Neural cell (in vitro differentiated cells): ENCODE measurements around the gene FOXN1. TPM values are rescaled to one million over a fixed set of nuclear protein-coding genes. Genes with fewer than 3 reads are reported as not detected.

Source experiments
- H2AFZ ChIP-seq: fragments of 200-600, 300-800 bp; sonication (generic), shearing (Covaris generic); 2 replicates; pipeline ENCODE4 v1.6.0; 2014; ENCODE audit warnings: low read depth, mild to moderate bottlenecking, antibody characterized with exemption, low read length, moderate library complexity
- H3F3A ChIP-seq: fragments of 200-600 bp; shearing (Covaris generic); 2 replicates; pipeline ENCODE4 v1.6.1; 2016; ENCODE audit warnings: mild to moderate bottlenecking, moderate library complexity, mixed read lengths, antibody characterized with exemption, low read length; ENCODE audit not compliant: insufficient read depth, poor library complexity, severe bottlenecking
- H3K27ac ChIP-seq: fragments of 200-600, 300-800 bp; sonication (generic), shearing (Covaris generic); 2 replicates; pipeline ENCODE4 v1.5.1; 2014; ENCODE audit warnings: mild to moderate bottlenecking, low read length, moderate library complexity
- H3K27me3 ChIP-seq: fragments of 300-800, 200-600 bp; sonication (generic), shearing (Covaris generic); 2 replicates; pipeline ENCODE4 v1.6.0; 2014; ENCODE audit warnings: mild to moderate bottlenecking, low read depth, low read length, moderate library complexity; ENCODE audit not compliant: insufficient read depth
- H3K36me3 ChIP-seq: fragments of 300-800, 200-600 bp; sonication (generic), shearing (Covaris generic); 2 replicates; pipeline ENCODE4 v1.5.1; 2014; ENCODE audit warnings: mild to moderate bottlenecking, antibody characterized with exemption, low read length, moderate library complexity; ENCODE audit not compliant: insufficient read depth
- H3K4me2 ChIP-seq: fragments of 300-800, 200-600 bp; sonication (generic), shearing (Covaris generic); 2 replicates; pipeline ENCODE4 v1.6.0; 2014; ENCODE audit warnings: mild to moderate bottlenecking, low read length
- H3K4me3 ChIP-seq: fragments of 300-800, 200-600 bp; sonication (generic), shearing (Covaris generic); 2 replicates; pipeline ENCODE4 v1.5.1; 2014; ENCODE audit warnings: mild to moderate bottlenecking, low read length, moderate library complexity
- H3K79me2 ChIP-seq: fragments of 200-600 bp; shearing (Covaris generic); replicated peaks from 2 replicates; pipeline ENCODE4 v1.6.0; 2014; ENCODE audit warnings: mild to moderate bottlenecking, low read length, moderate library complexity; ENCODE audit not compliant: insufficient read depth
- H3K9ac ChIP-seq: fragments of 300-800, 200-600 bp; sonication (generic), shearing (Covaris generic); 2 replicates; pipeline ENCODE4 v1.6.1; 2016; ENCODE audit warnings: mild to moderate bottlenecking, low read length, mixed read lengths
- H3K9me2 ChIP-seq: fragments of 200-600 bp; shearing (Covaris generic); 2 replicates; pipeline ENCODE4 v1.6.1; 2016; ENCODE audit warnings: mild to moderate bottlenecking, low read length, mixed read lengths; ENCODE audit not compliant: insufficient read depth
- H3K9me3 ChIP-seq: fragments of 200-600, 300-800 bp; sonication (generic), shearing (Covaris generic); 2 replicates; pipeline ENCODE4 v1.6.1; 2016; ENCODE audit warnings: mild to moderate bottlenecking, mixed run types, low read length, moderate library complexity, mixed read lengths
- H4K20me1 ChIP-seq: fragments of 200-600 bp; shearing (Covaris generic); 2 replicates; pipeline ENCODE4 v1.6.1; 2016; ENCODE audit warnings: mild to moderate bottlenecking, mixed run types; ENCODE audit not compliant: insufficient read depth
- CTCF ChIP-seq: fragments of 450-650 bp; IDR thresholded peaks from 2 replicates; pipeline ENCODE4 v1.5.1; 2014; ENCODE audit warnings: antibody characterized with exemption, mild to moderate bottlenecking, moderate library complexity; ENCODE audit not compliant: poor library complexity, severe bottlenecking
- EP300 ChIP-seq: fragments of 450-650 bp; conservative IDR thresholded peaks from 2 replicates; pipeline ENCODE4 v1.6.1; 2014; ENCODE audit warnings: antibody characterized with exemption, mild to moderate bottlenecking, moderate library complexity; ENCODE audit not compliant: poor library complexity, severe bottlenecking
- EZH2 ChIP-seq: fragments of 200-600, 300-800 bp; shearing (Covaris generic), sonication (generic); IDR thresholded peaks from 2 replicates; pipeline ENCODE4 v1.6.1; 2014; ENCODE audit warnings: antibody characterized with exemption, low read length, borderline replicate concordance, mild to moderate bottlenecking; ENCODE audit not compliant: insufficient read depth, poor library complexity, severe bottlenecking
- MXI1 ChIP-seq: fragments of 450-650 bp; conservative IDR thresholded peaks from 2 replicates; pipeline ENCODE4 v1.6.1; 2014; ENCODE audit warnings: antibody characterized with exemption, mild to moderate bottlenecking; ENCODE audit not compliant: poor library complexity, severe bottlenecking
- POLR2AphosphoS5 ChIP-seq: IDR thresholded peaks from 2 replicates; pipeline ENCODE4 v1.6.1; 2012
- RAD21 ChIP-seq: fragments of 450-650 bp; conservative IDR thresholded peaks from 2 replicates; pipeline ENCODE4 v1.6.1; 2014; ENCODE audit warnings: antibody characterized with exemption, mild to moderate bottlenecking, moderate library complexity
- SMC3 ChIP-seq: fragments of 450-650 bp; conservative IDR thresholded peaks from 2 replicates; pipeline ENCODE4 v1.6.1; 2014; ENCODE audit warnings: antibody characterized with exemption, mild to moderate bottlenecking, moderate library complexity; ENCODE audit not compliant: poor library complexity
- TAF1 ChIP-seq: IDR thresholded peaks from 2 replicates; pipeline ENCODE4 v1.6.1; 2012; ENCODE audit warnings: low read depth
- polyA plus RNA-seq: library from polyadenylated mRNA; depleted of rRNA; stranded (reverse); fragments of >200 nt; gene quantifications from 2 replicates; pipeline ENCODE4 v1.2.3, GENCODE V29; 2014
- TF ChIP-seq, protein P1 (sequence below): IDR thresholded peaks from 2 replicates; pipeline ENCODE4 v1.6.1; 2012; ENCODE audit warnings: borderline replicate concordance

Gene FOXN1
- polyA plus RNA-seq, 1 donor from 2014 or later, result not detected

- Histone ChIP-seq H3K36me3 (no peaks in the 10 kb centered on the region), H3F3A (no peaks in the 10 kb centered on the region), H3K4me3 (no peak overlapping the region), H3K27ac (no peak overlapping the region), H3K27me3 (no peaks in the 10 kb centered on the region), H3K79me2 (peaks cover 8% of the 10 kb centered on the region), H3K9ac (no peak overlapping the region), H3K9me2 (no peaks in the 10 kb centered on the region), H3K9me3 (no peaks in the 10 kb centered on the region), H4K20me1 (no peaks in the 10 kb centered on the region), H2AFZ (no peak overlapping the region), H3K4me2 (no peak overlapping the region)
- no peak for TF ChIP-seq MXI1
- TF ChIP-seq RAD21, result no peak
- TF ChIP-seq TAF1, result no peak
- no peak for TF ChIP-seq EZH2
- TF ChIP-seq EP300, result no peak
- no peak for TF ChIP-seq SMC3
- TF ChIP-seq, protein P1, sequence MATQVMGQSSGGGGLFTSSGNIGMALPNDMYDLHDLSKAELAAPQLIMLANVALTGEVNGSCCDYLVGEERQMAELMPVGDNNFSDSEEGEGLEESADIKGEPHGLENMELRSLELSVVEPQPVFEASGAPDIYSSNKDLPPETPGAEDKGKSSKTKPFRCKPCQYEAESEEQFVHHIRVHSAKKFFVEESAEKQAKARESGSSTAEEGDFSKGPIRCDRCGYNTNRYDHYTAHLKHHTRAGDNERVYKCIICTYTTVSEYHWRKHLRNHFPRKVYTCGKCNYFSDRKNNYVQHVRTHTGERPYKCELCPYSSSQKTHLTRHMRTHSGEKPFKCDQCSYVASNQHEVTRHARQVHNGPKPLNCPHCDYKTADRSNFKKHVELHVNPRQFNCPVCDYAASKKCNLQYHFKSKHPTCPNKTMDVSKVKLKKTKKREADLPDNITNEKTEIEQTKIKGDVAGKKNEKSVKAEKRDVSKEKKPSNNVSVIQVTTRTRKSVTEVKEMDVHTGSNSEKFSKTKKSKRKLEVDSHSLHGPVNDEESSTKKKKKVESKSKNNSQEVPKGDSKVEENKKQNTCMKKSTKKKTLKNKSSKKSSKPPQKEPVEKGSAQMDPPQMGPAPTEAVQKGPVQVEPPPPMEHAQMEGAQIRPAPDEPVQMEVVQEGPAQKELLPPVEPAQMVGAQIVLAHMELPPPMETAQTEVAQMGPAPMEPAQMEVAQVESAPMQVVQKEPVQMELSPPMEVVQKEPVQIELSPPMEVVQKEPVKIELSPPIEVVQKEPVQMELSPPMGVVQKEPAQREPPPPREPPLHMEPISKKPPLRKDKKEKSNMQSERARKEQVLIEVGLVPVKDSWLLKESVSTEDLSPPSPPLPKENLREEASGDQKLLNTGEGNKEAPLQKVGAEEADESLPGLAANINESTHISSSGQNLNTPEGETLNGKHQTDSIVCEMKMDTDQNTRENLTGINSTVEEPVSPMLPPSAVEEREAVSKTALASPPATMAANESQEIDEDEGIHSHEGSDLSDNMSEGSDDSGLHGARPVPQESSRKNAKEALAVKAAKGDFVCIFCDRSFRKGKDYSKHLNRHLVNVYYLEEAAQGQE, result no peak
- TF ChIP-seq POLR2AphosphoS5, result no peak
- no peak for TF ChIP-seq CTCF
Observed at GRCh38 chr17:28555022-28555421, 48.9 kb downstream of the FOXN1 start.

DNA sequence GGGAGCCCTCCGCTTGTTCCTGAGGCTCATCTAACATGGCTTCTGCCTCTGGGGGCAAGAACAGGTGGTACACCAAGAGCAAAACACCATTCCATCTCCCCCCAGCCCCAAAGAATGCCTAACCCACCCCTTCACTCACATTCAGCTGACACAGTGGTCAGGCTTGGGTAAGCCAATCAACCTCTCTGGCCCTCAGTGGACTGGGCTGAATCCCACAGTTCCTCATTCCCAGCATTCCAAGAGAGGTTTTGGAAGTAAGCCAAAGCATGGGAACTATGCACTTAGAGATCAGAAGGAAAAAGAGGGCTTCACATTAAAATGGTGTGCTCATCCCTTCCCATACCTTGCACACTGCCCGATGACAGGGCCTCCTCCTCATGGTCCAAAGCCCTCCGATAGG is 57.3 kb downstream of the FOXN1 start:
- H3K4me3 ChIP-seq, result no peak overlapping the region
- H3K9me3 ChIP-seq, result no peaks in the 10 kb centered on the region
- no peaks in the 10 kb centered on the region for H3F3A ChIP-seq
- H3K27me3 ChIP-seq, result no peaks in the 10 kb centered on the region
- no peaks in the 10 kb centered on the region for H3K36me3 ChIP-seq
- H3K9me2 ChIP-seq, result no peaks in the 10 kb centered on the region
- no peak overlapping the region for H3K27ac ChIP-seq
- no peak for TF ChIP-seq TAF1
- no peak for TF ChIP-seq MXI1
- TF ChIP-seq EZH2, result no peak
- no peak for TF ChIP-seq CTCF
- TF ChIP-seq, protein P1, result no peak
- TF ChIP-seq POLR2AphosphoS5, result no peak
- no peak for TF ChIP-seq SMC3
- no peak for TF ChIP-seq RAD21
- TF ChIP-seq EP300, result no peak
- no peaks in the 10 kb centered on the region for H4K20me1 ChIP-seq
- no peak overlapping the region for H2AFZ ChIP-seq
- H3K79me2 ChIP-seq, result peaks cover 2% of the 10 kb centered on the region
- H3K9ac ChIP-seq, result no peak overlapping the region
- no peak overlapping the region for H3K4me2 ChIP-seq
